HG03175 (cell line): ENCODE data around the gene MS4A6E.
"Not testable (repeated sequence)": the region's sequence is repeated elsewhere in the genome, so short reads cannot be mapped to it uniquely, and the experiment has no call there.

ENCODE experiments used
- ATAC-seq: cut with Tn5 transposase; IDR thresholded peaks from one replicate; pipeline ENCODE4 v1.9.1; 2021; ENCODE audit warnings: mild to moderate bottlenecking, moderate library complexity; ENCODE audit not compliant: unreplicated experiment

MS4A6E gene

GRCh38 chr11:60326955-60327354 lies at the start of gene MS4A6E:
MS4A6E (plus strand) TSS chr11:60327255; CDS start chr11:60334896, 7,641 bp downstream.
- no peak for ATAC-seq

GRCh38 chr11:60280412-60280811 lies 46.6 kb upstream of the MS4A6E start, which contains the start of gene MS4A4A:
MS4A4A (plus strand) TSS chr11:60280666; CDS start chr11:60280676, 10 bp downstream.
- ATAC-seq = no peak

GRCh38 chr11:60281485-60281884 lies 45.6 kb upstream of the MS4A6E start:
- no peak for ATAC-seq

- ATAC-seq = no peak
Measured at GRCh38 chr11:60282286-60282685, 44.8 kb upstream of the MS4A6E start.

GRCh38 chr11:60285411-60286126 lies 41.5 kb upstream of the MS4A6E start:
- ATAC-seq = not testable (repeated sequence)

- no peak for ATAC-seq
Measured at GRCh38 chr11:60288531-60288930, 38.5 kb upstream of the MS4A6E start.

- no peak for ATAC-seq
Measured at GRCh38 chr11:60292145-60292544, 34.9 kb upstream of the MS4A6E start.

GRCh38 chr11:60301178-60301577 lies 25.9 kb upstream of the MS4A6E start:
- ATAC-seq = no peak

GRCh38 chr11:60301884-60302283 lies 25.2 kb upstream of the MS4A6E start:
- ATAC-seq = not testable (repeated sequence)

- no peak for ATAC-seq
Measured at GRCh38 chr11:60303661-60304060, 23.4 kb upstream of the MS4A6E start.

- no peak for ATAC-seq
Measured at GRCh38 chr11:60305906-60306619, 21.0 kb upstream of the MS4A6E start.

GRCh38 chr11:60307507-60308195 lies 19.4 kb upstream of the MS4A6E start:
- ATAC-seq = no peak

GRCh38 chr11:60310407-60310998 lies 16.6 kb upstream of the MS4A6E start:
- peak; percentile 55 for ATAC-seq

- no peak for ATAC-seq
Measured at GRCh38 chr11:60314635-60315321, 12.3 kb upstream of the MS4A6E start.

- no peak for ATAC-seq
Measured at GRCh38 chr11:60315871-60316270, 11.2 kb upstream of the MS4A6E start.

GRCh38 chr11:60316317-60316716 lies 10.7 kb upstream of the MS4A6E start:
- no peak for ATAC-seq

- ATAC-seq = no peak
Measured at GRCh38 chr11:60318726-60319125, 8.3 kb upstream of the MS4A6E start.

GRCh38 chr11:60321051-60321450 lies 6.0 kb upstream of the MS4A6E start:
- no peak for ATAC-seq

GRCh38 chr11:60328460-60328859 lies 1.4 kb downstream of the MS4A6E start:
- no peak for ATAC-seq

GRCh38 chr11:60332846-60333245 lies 5.8 kb downstream of the MS4A6E start:
- ATAC-seq = no peak
